GM18526 (cell line): ENCODE measurements around the gene NCKAP5.

Experiments
- POLR2A ChIP-seq: IDR thresholded peaks from 3 replicates; pipeline ENCODE4 v1.6.1; 2011; ENCODE audit not compliant: insufficient read length; ENCODE audit errors: extremely low read depth

NCKAP5 gene

DNA sequence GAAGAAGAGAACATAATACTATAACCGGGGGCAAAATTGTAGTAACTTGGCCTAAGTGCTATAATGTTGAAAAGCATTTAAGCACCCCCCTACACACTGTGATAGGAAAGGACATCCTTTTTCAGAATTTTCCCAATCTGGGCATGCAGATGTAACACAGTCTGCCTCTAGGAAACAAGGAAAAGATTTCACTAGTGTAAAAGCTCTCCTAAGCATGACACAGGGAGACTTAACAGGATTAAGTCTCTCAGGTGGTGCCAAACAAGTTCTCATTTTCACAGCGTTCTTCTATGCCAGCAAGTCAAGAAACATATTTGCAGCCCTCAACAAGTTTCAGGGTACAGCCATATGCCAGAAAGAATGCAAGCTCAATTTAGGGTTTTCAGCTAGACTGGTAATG lies 53.0 kb downstream of the NCKAP5 start:
- no peak for TF ChIP-seq POLR2A

DNA sequence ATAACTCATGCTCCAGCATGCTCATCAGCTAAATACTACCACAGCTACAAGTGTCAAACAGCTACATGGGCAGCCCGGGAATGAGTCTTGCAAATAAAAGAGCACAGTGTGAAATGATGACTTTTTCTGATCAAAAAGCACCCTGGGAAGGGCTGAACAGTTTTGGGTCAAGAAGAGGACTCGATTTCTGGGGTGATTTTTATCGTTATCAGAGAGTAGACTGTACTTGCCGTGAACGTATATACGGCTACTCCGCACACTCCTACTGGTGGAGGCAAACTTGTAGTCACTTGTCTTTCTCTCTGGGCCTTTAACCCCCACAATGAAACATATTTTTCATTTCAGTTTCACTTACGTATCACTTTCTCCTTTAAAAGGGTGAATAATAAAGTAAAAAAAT lies 54.4 kb downstream of the NCKAP5 start:
- no peak for TF ChIP-seq POLR2A

DNA sequence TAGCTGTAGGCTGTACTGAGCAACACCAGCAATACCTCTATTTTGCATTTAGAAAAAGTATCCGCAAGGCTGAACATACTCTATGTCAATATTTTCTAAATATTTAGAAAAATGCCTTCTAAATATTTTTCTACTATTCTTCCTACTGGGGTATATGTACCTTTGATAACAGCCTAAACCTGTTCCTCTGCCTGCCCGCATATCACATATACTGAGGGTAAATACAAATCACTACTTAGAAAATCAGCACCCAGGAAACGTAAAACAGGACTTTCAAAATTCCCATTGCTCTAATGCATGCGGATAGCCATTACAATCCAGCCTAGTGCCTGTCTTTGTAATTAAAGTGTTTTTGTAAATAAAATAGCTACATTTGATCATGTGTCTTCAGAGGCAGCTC lies 56.1 kb downstream of the NCKAP5 start:
- TF ChIP-seq POLR2A: no peak

DNA sequence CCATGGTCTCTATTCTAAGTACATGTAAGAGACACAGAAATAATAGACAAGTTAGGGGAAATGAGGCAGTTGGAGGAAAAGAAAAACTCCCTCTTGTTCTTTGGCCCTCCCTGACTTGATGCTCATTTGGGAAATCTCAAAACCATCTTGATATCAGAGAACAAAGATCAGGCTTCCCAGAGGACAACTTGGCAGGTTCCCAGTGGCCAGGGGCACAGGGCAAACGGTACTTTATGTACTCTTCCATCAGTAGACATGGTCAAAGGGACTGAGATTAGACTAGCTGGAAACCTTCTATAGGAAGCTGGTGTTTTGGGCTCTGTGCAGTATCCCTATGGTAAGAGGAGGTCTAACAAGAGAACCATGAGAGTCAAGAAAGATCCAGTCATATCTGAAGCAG lies 56.6 kb downstream of the NCKAP5 start:
- no peak for TF ChIP-seq POLR2A

DNA sequence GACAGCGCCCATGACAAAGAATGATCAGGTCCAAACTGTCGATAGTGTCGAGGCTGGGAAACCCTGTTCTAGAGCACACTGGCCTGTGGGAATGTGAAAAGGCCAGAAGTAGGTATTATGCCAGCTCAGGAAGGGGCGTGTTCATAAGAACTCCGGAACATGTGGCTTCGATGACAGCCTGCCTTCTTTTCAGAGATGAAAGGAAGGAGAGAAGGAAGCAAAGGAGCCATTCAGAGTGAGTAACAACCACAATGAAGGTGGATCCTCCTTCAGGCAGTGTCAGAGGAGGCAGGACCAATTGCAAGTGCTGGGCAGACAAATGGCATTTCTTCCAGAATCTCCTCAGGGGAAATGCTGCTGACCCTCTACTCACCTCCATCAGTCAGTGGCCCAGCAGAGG lies 58.5 kb downstream of the NCKAP5 start:
- no peak for TF ChIP-seq POLR2A

DNA sequence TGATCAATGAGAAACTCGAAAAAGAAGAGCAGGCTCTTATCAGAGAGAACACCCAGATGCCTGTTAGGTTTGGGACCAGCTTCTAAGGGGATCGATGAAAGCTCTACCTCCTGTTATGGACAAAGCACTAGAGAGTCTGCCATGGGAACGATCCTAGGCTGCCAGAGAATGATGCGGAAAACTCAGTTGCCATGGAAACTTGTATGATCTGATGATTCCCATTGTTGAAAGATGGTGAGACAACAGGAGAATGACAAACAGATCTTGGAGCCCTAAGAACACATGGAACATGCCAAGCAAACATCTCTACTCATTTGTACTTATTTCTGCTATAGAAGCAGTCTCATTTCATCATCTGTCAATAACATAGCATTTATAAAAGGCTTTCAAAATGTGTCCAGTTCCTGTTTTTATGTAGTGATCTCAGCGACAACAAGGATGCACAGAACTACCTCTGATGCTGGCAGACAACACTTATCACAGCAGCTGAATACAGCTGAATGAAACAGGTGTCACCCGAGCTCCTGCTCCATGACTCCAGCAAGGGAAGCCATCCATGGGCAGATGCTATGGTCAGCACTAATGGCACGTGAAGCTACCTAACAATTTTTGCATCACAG lies 59.6 kb downstream of the NCKAP5 start:
- no peak for TF ChIP-seq POLR2A

DNA sequence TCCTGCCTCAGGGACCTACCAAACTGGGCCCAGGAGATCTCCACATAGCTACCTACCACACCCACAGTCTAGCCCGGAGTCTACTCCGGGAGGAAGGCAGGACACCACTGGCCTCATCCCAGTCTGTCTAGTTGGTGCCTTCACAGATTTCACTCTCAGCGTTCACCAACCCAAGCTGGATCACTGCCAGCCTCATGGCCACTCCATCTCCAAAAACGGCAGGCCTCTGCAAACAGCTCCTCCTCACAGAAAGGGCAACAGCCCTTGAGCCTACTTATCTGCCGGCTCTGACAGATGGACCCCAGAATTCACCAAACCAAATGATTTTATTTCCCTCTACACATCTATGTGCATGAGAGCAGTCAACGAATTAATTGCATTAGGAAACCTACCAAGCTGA lies 61.3 kb downstream of the NCKAP5 start:
- TF ChIP-seq POLR2A: no peak

DNA sequence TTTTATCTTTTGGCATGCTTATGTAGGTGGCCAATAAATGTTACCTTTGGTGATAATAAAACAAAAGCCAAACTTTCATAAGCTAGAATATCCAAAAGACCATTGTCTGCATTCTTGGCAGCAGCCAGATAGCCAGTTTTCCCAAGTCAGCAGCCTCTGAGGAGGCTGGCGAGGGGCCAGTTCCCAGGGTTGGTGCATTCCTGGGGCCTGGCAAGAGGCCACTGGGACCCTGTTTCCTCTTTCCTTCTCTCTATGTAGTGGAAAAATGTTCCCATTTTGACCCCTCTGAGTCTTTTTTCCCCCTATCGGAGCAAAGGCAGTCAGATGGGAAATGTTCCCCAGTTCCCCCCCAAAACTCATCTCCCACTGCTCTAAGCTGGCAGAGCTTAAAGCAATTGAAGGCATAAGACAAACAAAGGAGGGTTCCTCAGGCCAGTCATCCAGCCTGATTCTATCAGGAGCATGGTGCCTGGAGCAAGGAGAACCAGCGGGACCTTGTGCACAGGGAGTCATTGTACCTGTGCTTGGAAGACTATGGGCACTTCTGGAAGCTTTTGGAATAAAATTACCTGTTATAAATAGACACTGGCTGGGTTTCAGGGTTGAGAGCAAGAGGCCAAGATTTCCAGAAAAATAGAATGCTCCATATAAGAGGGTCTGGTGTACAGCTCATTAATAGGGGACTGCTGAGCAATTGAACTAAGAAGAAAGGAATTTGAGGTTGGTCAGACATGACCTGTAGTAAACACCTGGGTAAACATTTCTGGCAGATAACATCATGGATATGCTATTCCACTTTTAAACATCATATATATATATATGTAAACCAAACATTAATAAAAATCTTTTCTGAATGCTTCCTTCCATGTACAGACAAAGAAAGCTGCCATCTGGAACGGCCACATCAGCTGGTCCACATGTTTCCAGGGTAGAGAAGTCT lies 63.4 kb downstream of the NCKAP5 start:
- no peak for TF ChIP-seq POLR2A

DNA sequence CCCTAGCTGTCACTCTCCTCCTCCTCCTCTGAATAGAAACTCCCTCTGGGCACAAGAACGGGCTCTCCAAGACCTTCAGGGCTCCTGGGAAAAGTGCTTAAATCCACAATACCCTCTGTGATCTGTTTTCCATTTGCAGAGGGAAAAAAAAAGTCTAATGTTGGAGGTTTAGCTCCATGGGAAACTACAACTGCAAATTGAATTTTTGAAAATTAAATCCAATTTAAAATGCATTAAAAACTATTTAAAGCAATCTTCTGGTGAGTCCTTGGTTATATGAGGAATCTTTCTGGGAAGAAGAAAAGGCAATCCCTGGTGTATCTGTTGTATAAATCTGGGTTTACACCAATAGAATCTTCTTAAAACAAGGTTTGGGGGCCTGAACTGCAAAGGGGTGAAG lies 64.3 kb downstream of the NCKAP5 start:
- no peak for TF ChIP-seq POLR2A

DNA sequence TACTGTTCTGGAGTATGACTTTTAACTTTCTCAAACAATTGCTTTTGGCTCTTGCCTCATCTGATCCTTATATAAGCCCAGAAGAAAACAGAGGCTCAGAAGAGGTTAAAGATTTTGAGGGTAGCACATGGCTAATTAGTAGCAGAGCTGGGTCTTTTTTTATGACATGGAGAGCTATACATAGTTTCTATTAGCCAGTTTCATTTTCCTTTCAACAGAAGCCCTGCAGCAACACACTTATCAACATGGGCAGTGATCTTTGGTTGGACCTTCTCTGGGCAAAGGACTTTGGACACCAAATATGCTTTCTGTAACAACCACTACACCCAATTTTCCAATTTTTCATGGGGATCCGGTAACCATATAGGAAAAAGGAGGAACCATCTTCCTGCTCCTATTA lies 64.9 kb downstream of the NCKAP5 start:
- no peak for TF ChIP-seq POLR2A

DNA sequence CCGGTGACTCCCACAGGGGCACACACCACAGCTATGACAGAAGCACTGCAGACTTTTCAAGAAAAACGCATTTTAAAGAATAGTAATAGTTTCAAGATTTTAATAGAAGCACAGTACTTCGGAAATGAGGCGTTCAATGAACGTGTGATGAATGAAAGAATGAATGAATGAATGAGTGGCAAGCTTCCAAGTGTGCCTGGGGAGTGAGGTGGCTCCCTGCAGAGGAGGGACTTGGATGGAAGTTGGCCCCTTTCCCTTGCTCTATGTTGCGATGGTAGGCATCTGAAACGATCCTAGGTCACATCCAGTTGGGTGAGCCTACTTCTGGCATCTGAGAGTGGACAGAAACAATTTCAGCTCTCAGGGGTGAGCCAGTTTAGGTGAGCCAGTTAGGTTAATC lies 65.6 kb downstream of the NCKAP5 start:
- TF ChIP-seq POLR2A: no peak

DNA sequence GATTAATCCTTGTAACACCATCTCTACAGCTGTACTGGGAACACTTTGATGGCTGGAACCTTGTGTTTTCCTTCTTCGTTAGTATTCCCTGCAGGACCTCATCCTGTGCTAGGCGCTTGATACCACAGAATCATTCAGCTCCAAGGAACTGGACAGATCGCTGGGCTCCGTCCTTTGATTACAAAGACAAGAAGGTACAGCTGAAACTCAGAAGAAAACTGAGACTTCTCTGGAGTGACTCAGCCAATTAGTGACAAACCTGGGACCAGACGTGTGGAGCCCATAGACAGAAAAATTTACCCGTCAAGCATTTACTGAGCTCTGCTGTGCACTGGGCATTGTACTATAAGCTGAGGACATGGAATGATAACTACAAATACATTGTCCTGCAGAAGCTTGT lies 67.3 kb downstream of the NCKAP5 start:
- no peak for TF ChIP-seq POLR2A

DNA sequence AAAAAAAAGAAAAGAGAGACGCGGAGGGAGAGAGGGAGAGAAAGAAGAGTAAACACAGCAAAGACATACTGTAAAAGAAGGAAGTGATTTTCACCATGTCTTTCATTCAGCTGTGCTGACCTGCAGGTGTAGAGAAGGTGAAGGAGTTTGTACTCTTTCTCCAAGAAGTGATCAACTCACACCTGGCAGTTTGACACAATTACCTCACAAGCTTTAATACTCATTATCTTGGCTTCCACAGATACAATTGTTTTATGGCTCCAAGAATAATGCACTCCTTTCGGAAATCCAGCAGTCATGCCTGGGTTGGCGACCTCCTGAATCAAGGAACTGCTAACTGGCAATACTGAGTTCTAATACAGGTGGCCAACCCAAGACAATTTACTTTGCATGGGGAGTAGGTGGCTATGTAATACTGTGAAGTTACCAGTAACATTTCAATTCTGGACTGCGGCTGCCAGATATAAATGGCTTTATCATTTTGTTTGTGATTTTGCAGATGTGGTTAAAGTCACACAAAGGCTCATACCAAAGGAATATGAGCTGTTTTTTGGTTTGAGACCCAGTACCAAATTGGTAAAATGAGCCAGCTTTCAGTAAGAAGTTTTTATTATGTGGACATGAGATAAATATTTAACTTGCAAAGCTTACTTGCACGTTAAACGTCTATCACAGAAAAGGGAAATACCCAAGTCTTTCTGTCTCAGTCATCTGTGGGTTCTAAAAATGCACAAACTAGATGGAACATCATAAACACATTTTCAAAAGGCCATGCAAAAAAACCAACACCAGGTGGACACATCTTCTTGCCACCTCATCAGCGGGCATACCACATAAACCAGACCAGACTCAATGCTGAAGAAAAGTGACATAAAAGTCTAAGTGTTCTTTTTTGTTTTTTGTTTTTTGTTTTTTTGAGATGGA lies 69.3 kb downstream of the NCKAP5 start:
- no peak for TF ChIP-seq POLR2A

DNA sequence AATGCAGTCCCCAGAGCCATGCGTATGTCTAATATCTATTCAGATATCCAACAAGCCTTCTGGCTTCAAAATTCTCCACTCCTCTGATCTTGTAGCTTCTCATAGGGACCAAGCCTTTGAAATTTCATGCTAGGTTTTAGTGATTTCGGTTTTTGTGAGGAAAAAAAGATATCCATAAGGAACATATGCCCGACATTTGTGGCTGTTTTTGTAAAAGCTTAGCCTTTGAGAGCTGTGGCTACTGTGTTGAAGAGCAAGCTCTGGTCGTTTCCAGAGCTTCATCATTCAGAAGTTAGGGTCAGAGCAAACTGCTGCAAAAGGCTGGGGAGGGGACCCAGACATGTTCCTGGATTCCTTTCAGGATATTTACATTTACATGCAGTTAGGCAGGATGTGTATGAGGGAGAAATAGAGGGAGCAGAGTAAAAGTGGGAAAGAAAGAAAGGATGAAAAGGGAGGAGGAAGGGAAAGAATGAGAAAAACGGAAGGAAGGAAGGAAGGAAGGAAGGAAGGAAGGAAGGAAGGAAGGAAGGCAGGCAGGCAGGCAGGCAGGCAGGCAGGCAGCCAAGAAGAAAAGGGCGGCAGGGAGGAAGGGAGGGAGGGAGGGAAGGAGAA lies 70.2 kb downstream of the NCKAP5 start:
- no peak for TF ChIP-seq POLR2A

DNA sequence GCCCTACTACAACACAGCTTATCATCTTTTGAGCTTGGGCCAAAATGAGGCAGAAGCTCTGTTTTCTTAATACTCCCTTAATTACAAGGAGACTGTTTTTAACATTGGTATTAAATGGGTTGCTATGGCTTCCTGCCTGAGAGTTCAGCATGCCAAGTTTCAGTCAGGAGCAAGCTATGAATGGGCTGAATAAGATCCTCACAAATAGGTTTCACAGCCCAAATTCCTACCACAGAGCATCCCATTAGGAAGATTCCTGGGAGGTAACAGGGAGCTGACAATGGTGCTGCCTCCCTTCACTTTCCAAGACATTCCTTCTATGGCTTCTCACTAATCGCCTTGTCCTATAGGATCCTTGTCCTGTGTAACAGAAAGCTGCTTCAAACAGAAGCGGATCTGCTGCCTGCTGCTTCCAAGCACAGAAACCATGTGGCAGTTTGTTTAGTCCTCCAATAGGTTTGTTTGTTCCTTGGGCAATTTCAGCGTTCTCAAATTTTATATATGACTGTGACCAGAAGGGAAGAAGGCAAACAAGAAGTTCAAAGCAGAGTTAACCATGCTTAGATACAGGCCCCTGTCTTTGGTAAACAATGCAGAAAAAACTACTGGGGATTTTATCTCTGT lies 70.9 kb downstream of the NCKAP5 start:
- TF ChIP-seq POLR2A: no peak
